Measurements from ENCODE around the gene ERG. TPM values are rescaled to one million over a fixed set of nuclear protein-coding genes. Genes with fewer than 3 reads are reported as not detected.

The ERG gene
- total and polyA plus RNA-seq, 9 of the 15 experiments (the other 6 are each of a cell fraction or from before 2014, with no cell fraction given), result 0.06 TPM; not detected in 8

GRCh38 chr21:38520511-38520910 lies 22.2 kb upstream of the ERG start:
- Histone ChIP-seq H3K79me2 (ENCODE audit: control insufficient read depth, insufficient read depth, low read length) (no peaks in the 10 kb centered on the region), H3K4me1 (replicated peaks in 1 of 2; ENCODE audit: control insufficient read depth in 2 of 2, insufficient read depth in 2 of 2, low read length in 2 of 2) (no peaks in the 10 kb centered on the region), H3K9me3 (replicated peaks; ENCODE audit: control insufficient read depth, insufficient read depth, low read depth, low read length) (no peaks in the 10 kb centered on the region), H3K9ac (ENCODE audit: insufficient read depth in 1 of 2, low read depth in 2 of 2, low read length in 2 of 2) (no peak overlapping the region), H3K4me3 (no peak overlapping the region), H3K36me3 (ENCODE audit: control insufficient read depth, insufficient read depth, low read length) (no peaks in the 10 kb centered on the region), H2AFZ (ENCODE audit: low read depth, low read length) (no peak overlapping the region), H3K9me1 (ENCODE audit: control insufficient read depth, insufficient read depth, low read length) (no peaks in the 10 kb centered on the region), H3K27ac (ENCODE audit: extremely low read depth, low read depth, low read length) (no peak overlapping the region), H4K20me1 (replicated peaks; ENCODE audit: control insufficient read depth, insufficient read depth, low read length) (no peaks in the 10 kb centered on the region; the same call in 1 of the 2 replicates), H3K4me2 (ENCODE audit: insufficient read depth, low read length) (no peak overlapping the region), H3K27me3 (ENCODE audit: control insufficient read depth in 2 of 2, insufficient read depth in 2 of 2, low read length in 2 of 2) (peaks cover 0 to 6% of the 10 kb centered on the region in 2 experiments; a peak in 2 of 5 replicates)
- FAIRE-seq (no peak), ATAC-seq (no peak), DNase-seq (ENCODE audit: extremely low read depth in 1 of 4, low spot score in 3 of 4) (no peak)
- no TSS peak for BruUV-seq (replicated peaks)
- TF ChIP-seq DEAF1 (CRISPR knock-in tag; IDR thresholded peaks at IDR 0.05), result no peak
- TF ChIP-seq SAP30 (IDR thresholded peaks at IDR 0.05; ENCODE audit: borderline replicate concordance, insufficient read depth, low read depth, low read length, poor library complexity, severe bottlenecking), result no peak
- TF ChIP-seq RUNX1 (IDR thresholded peaks at IDR 0.05; ENCODE audit: low read depth), result no peak
- no peak for TF ChIP-seq TBP (optimal IDR thresholded peaks at IDR 0.05; ENCODE audit: low read depth, low read length)
- no peak for TF ChIP-seq CHD4 (IDR thresholded peaks at IDR 0.05; ENCODE audit: insufficient read depth, insufficient replicate concordance, low read depth, low read length, poor library complexity, severe bottlenecking)
- TF ChIP-seq MECOM (CRISPR knock-in tag; IDR thresholded peaks at IDR 0.05), result no peak
- no peak for TF ChIP-seq BDP1 (IDR thresholded peaks at IDR 0.05; ENCODE audit: insufficient read depth, insufficient read length)
- no peak for TF ChIP-seq GMEB1 (CRISPR knock-in tag; IDR thresholded peaks at IDR 0.05)
- no peak for TF ChIP-seq FOXK1 (CRISPR knock-in tag; IDR thresholded peaks at IDR 0.05; ENCODE audit: borderline replicate concordance)
- TF ChIP-seq ZFP36 (IDR thresholded peaks at IDR 0.05; ENCODE audit: low read depth, low read length, partially characterized antibody), result no peak
- no peak for TF ChIP-seq ZNF717 (CRISPR knock-in tag; IDR thresholded peaks at IDR 0.05)
- TF ChIP-seq MAFG (tag; conservative IDR thresholded peaks at IDR 0.05), result no peak
- no peak for TF ChIP-seq ZNF699 (CRISPR knock-in tag; IDR thresholded peaks at IDR 0.05; ENCODE audit: insufficient replicate concordance)
- TF ChIP-seq ZNF212 (CRISPR knock-in tag; IDR thresholded peaks at IDR 0.05), result no peak
- TF ChIP-seq HDAC6 (IDR thresholded peaks at IDR 0.05; ENCODE audit: low read depth, low read length), result no peak
- intact Hi-C loops (cut with micrococcal nuclease), result no loop called here
- CTCF ChIA-PET (ENCODE audit: low intra/inter-chr PET ratio), result no interaction called here
- POLR2A ChIA-PET, result interaction anchor here (2.0 kb wide), 1 partner anchor 11 kb away, joined by 7 read pairs; no protein-coding TSS in a partner anchor
- in situ Hi-C loops (cut with MboI), result no loop called here
- under 1% methylated on average over 9 of the region's 9 CpGs for WGBS (ENCODE audit: insufficient coverage, low coverage, missing lambda C conversion rate)
